ENCODE measurements around the gene DNAH5.

- TF ChIP-seq, protein P1, sequence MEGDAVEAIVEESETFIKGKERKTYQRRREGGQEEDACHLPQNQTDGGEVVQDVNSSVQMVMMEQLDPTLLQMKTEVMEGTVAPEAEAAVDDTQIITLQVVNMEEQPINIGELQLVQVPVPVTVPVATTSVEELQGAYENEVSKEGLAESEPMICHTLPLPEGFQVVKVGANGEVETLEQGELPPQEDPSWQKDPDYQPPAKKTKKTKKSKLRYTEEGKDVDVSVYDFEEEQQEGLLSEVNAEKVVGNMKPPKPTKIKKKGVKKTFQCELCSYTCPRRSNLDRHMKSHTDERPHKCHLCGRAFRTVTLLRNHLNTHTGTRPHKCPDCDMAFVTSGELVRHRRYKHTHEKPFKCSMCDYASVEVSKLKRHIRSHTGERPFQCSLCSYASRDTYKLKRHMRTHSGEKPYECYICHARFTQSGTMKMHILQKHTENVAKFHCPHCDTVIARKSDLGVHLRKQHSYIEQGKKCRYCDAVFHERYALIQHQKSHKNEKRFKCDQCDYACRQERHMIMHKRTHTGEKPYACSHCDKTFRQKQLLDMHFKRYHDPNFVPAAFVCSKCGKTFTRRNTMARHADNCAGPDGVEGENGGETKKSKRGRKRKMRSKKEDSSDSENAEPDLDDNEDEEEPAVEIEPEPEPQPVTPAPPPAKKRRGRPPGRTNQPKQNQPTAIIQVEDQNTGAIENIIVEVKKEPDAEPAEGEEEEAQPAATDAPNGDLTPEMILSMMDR (conservative IDR thresholded peaks at IDR 0.05; ENCODE audit: low read depth in 2 of 2) = no peak
- TF ChIP-seq ZNF114 (CRISPR knock-in tag; IDR thresholded peaks at IDR 0.05) = no peak
These were observed 128.4 kb downstream of the DNAH5 start for GRCh38 chr5:13816126-13816525.

All from GM23338 (cell line).